ENCODE results near the gene SIL1. TPM values are rescaled to one million over a fixed set of nuclear protein-coding genes. Genes with fewer than 3 reads are reported as not detected.
A peak's percentile ranks its signal among the peaks of the same experiment; 100 is the strongest.

The SIL1 gene
- total and polyA plus RNA-seq, 5 donors from 2014 or later = 9.8 to 12.3 (median 11.2) TPM

- H3K36me3 Mint-ChIP-seq = peaks cover 3% of the 10 kb centered on the region
- no peak overlapping the region for H3K27ac Mint-ChIP-seq
- Histone ChIP-seq H3K27me3 (ENCODE audit: control insufficient read depth, insufficient read depth, low read length) (no peaks in the 10 kb centered on the region), H3K4me1 (ENCODE audit: control insufficient read depth, insufficient read depth, low read length, poor library complexity, severe bottlenecking) (no peaks in the 10 kb centered on the region), H3K9me3 (ENCODE audit: control insufficient read depth in 2 of 2, low read length in 2 of 2) (no peaks in the 10 kb centered on the region), H3K27ac (ENCODE audit: insufficient read depth, low read length, poor library complexity, severe bottlenecking) (no peak overlapping the region), H3K4me3 (ENCODE audit: low read depth, low read length) (no peak overlapping the region), H3K36me3 (ENCODE audit: control insufficient read depth, insufficient read depth, low read length) (no peaks in the 10 kb centered on the region)
- no peak for ATAC-seq (ENCODE audit: low read depth in 2 of 2)
- peak in 2 of 3 donors; percentile 2 to 17 for DNase-seq
- peaks cover 0 to 10% (median 2%) of the 10 kb centered on the region in 4 donors for H3K4me1 Mint-ChIP-seq
- no peaks in the 10 kb centered on the region for H3K27me3 Mint-ChIP-seq
- peaks cover 0 to 2% (median 0%) of the 10 kb centered on the region in 7 donors for H3K9me3 Mint-ChIP-seq
- no peak overlapping the region for H3K4me3 Mint-ChIP-seq
These were observed 60.5 kb downstream of the SIL1 start for GRCh38 chr5:139137697-139138096.

- no peak overlapping the region for H3K27ac ChIP-seq (ENCODE audit: insufficient read depth, low read length, poor library complexity, severe bottlenecking)
These were observed 63.3 kb downstream of the SIL1 start for GRCh38 chr5:139134906-139135305.

GRCh38 chr5:139133282-139133681 lies 64.9 kb downstream of the SIL1 start:
- Histone ChIP-seq H3K27ac (ENCODE audit: insufficient read depth, low read length, poor library complexity, severe bottlenecking) (no peak overlapping the region), H3K36me3 (ENCODE audit: control insufficient read depth, insufficient read depth, low read length) (no peaks in the 10 kb centered on the region), H3K9me3 (ENCODE audit: control insufficient read depth in 2 of 2, low read length in 2 of 2) (no peaks in the 10 kb centered on the region), H3K4me3 (ENCODE audit: low read depth, low read length) (no peak overlapping the region), H3K27me3 (ENCODE audit: control insufficient read depth, insufficient read depth, low read length) (no peaks in the 10 kb centered on the region), H3K4me1 (ENCODE audit: control insufficient read depth, insufficient read depth, low read length, poor library complexity, severe bottlenecking) (no peaks in the 10 kb centered on the region)
- H3K9me3 Mint-ChIP-seq = peaks cover 0 to 1% (median 0%) of the 10 kb centered on the region in 7 donors
- H3K36me3 Mint-ChIP-seq = peaks cover 3% of the 10 kb centered on the region
- H3K4me3 Mint-ChIP-seq = no peak overlapping the region
- H3K27me3 Mint-ChIP-seq = no peaks in the 10 kb centered on the region
- DNase-seq (no peak), ATAC-seq (ENCODE audit: low read depth in 2 of 2) (no peak)
- peak overlapping the region in 1 of 3 donors; percentile 33 for H3K27ac Mint-ChIP-seq
- peaks cover 0 to 7% (median 0%) of the 10 kb centered on the region in 4 donors for H3K4me1 Mint-ChIP-seq

More at GRCh38 chr5:139134906-139135305, 63.3 kb downstream of the SIL1 start:
- H3K36me3 Mint-ChIP-seq = peaks cover 3% of the 10 kb centered on the region
- H3K4me3 Mint-ChIP-seq = no peak overlapping the region
- Histone ChIP-seq H3K4me3 (ENCODE audit: low read depth, low read length) (no peak overlapping the region), H3K4me1 (ENCODE audit: control insufficient read depth, insufficient read depth, low read length, poor library complexity, severe bottlenecking) (no peaks in the 10 kb centered on the region), H3K36me3 (ENCODE audit: control insufficient read depth, insufficient read depth, low read length) (no peaks in the 10 kb centered on the region), H3K9me3 (ENCODE audit: control insufficient read depth in 2 of 2, low read length in 2 of 2) (no peaks in the 10 kb centered on the region), H3K27me3 (ENCODE audit: control insufficient read depth, insufficient read depth, low read length) (no peaks in the 10 kb centered on the region)
- DNase-seq (no peak), ATAC-seq (ENCODE audit: low read depth in 2 of 2) (no peak)
- peaks cover 0 to 10% (median 0%) of the 10 kb centered on the region in 4 donors for H3K4me1 Mint-ChIP-seq
- H3K27me3 Mint-ChIP-seq = no peaks in the 10 kb centered on the region
- H3K27ac Mint-ChIP-seq = peak overlapping the region in 1 of 3 donors; percentile 72
- peaks cover 0 to 1% (median 0%) of the 10 kb centered on the region in 7 donors for H3K9me3 Mint-ChIP-seq

GRCh38 chr5:139132515-139132914 lies 65.7 kb downstream of the SIL1 start:
- Mint-ChIP-seq H3K27me3 (no peaks in the 10 kb centered on the region), H3K36me3 (peaks cover 10% of the 10 kb centered on the region), H3K27ac (no peak overlapping the region), H3K9me3 (peaks cover 0 to 1% (median 0%) of the 10 kb centered on the region in 7 donors), H3K4me3 (no peak overlapping the region), H3K4me1 (peaks cover 0 to 2% (median 0%) of the 10 kb centered on the region in 4 donors)
- Histone ChIP-seq H3K9me3 (ENCODE audit: control insufficient read depth in 2 of 2, low read length in 2 of 2) (no peaks in the 10 kb centered on the region), H3K4me3 (ENCODE audit: low read depth, low read length) (no peak overlapping the region), H3K4me1 (ENCODE audit: control insufficient read depth, insufficient read depth, low read length, poor library complexity, severe bottlenecking) (no peaks in the 10 kb centered on the region), H3K36me3 (ENCODE audit: control insufficient read depth, insufficient read depth, low read length) (no peaks in the 10 kb centered on the region), H3K27me3 (ENCODE audit: control insufficient read depth, insufficient read depth, low read length) (no peaks in the 10 kb centered on the region), H3K27ac (ENCODE audit: insufficient read depth, low read length, poor library complexity, severe bottlenecking) (no peak overlapping the region)
- DNase-seq (no peak), ATAC-seq (ENCODE audit: low read depth in 2 of 2) (no peak)

- DNase-seq = no peak
- Histone ChIP-seq H3K4me1 (ENCODE audit: control insufficient read depth, insufficient read depth, low read length, poor library complexity, severe bottlenecking) (no peaks in the 10 kb centered on the region), H3K36me3 (ENCODE audit: control insufficient read depth, insufficient read depth, low read length) (no peaks in the 10 kb centered on the region), H3K9me3 (ENCODE audit: control insufficient read depth in 2 of 2, low read length in 2 of 2) (no peaks in the 10 kb centered on the region), H3K27ac (ENCODE audit: insufficient read depth, low read length, poor library complexity, severe bottlenecking) (no peak overlapping the region), H3K27me3 (ENCODE audit: control insufficient read depth, insufficient read depth, low read length) (no peaks in the 10 kb centered on the region), H3K4me3 (ENCODE audit: low read depth, low read length) (no peak overlapping the region)
- H3K27ac Mint-ChIP-seq = peak overlapping the region in 1 of 3 donors; percentile 22
- no peak for ATAC-seq (ENCODE audit: low read depth in 2 of 2)
- H3K36me3 Mint-ChIP-seq = peaks cover 16% of the 10 kb centered on the region
- H3K4me1 Mint-ChIP-seq = peaks cover 0 to 2% (median 0%) of the 10 kb centered on the region in 4 donors
- H3K9me3 Mint-ChIP-seq = peaks cover 0 to 1% (median 0%) of the 10 kb centered on the region in 7 donors
- no peaks in the 10 kb centered on the region for H3K27me3 Mint-ChIP-seq
- no peak overlapping the region for H3K4me3 Mint-ChIP-seq
These were observed 66.2 kb downstream of the SIL1 start for GRCh38 chr5:139131921-139132432.

GRCh38 chr5:139131465-139131864 lies 66.7 kb downstream of the SIL1 start:
- Mint-ChIP-seq H3K27ac (no peak overlapping the region), H3K9me3 (peaks cover 0 to 1% (median 0%) of the 10 kb centered on the region in 7 donors), H3K4me3 (no peak overlapping the region), H3K36me3 (peaks cover 21% of the 10 kb centered on the region), H3K27me3 (no peaks in the 10 kb centered on the region), H3K4me1 (peaks cover 0 to 2% (median 0%) of the 10 kb centered on the region in 4 donors)
- no peak overlapping the region for H3K4me3 ChIP-seq (ENCODE audit: low read depth, low read length)
- no peak overlapping the region for H3K27ac ChIP-seq (ENCODE audit: insufficient read depth, low read length, poor library complexity, severe bottlenecking)
- DNase-seq = no peak
- no peak for ATAC-seq (ENCODE audit: low read depth in 2 of 2)
- H3K27me3 ChIP-seq (ENCODE audit: control insufficient read depth, insufficient read depth, low read length) = no peaks in the 10 kb centered on the region
- no peaks in the 10 kb centered on the region for H3K9me3 ChIP-seq (ENCODE audit: control insufficient read depth in 2 of 2, low read length in 2 of 2)
- peaks cover 2% of the 10 kb centered on the region for H3K36me3 ChIP-seq (ENCODE audit: control insufficient read depth, insufficient read depth, low read length)
- H3K4me1 ChIP-seq (ENCODE audit: control insufficient read depth, insufficient read depth, low read length, poor library complexity, severe bottlenecking) = no peaks in the 10 kb centered on the region

GRCh38 chr5:139131062-139131461 lies 67.1 kb downstream of the SIL1 start:
- H3K4me3 Mint-ChIP-seq = no peak overlapping the region
- H3K36me3 Mint-ChIP-seq = peaks cover 21% of the 10 kb centered on the region
- no peak for DNase-seq
- ATAC-seq (ENCODE audit: low read depth in 2 of 2) = no peak
- H3K4me3 ChIP-seq (ENCODE audit: low read depth, low read length) = no peak overlapping the region
- H3K4me1 Mint-ChIP-seq = peaks cover 0 to 2% (median 0%) of the 10 kb centered on the region in 4 donors
- H3K27ac ChIP-seq (ENCODE audit: insufficient read depth, low read length, poor library complexity, severe bottlenecking) = no peak overlapping the region
- H3K27me3 Mint-ChIP-seq = no peaks in the 10 kb centered on the region
- no peaks in the 10 kb centered on the region for H3K4me1 ChIP-seq (ENCODE audit: control insufficient read depth, insufficient read depth, low read length, poor library complexity, severe bottlenecking)
- H3K9me3 ChIP-seq (ENCODE audit: control insufficient read depth in 2 of 2, low read length in 2 of 2) = no peaks in the 10 kb centered on the region
- H3K36me3 ChIP-seq (ENCODE audit: control insufficient read depth, insufficient read depth, low read length) = peaks cover 2% of the 10 kb centered on the region
- H3K27me3 ChIP-seq (ENCODE audit: control insufficient read depth, insufficient read depth, low read length) = no peaks in the 10 kb centered on the region
- no peak overlapping the region for H3K27ac Mint-ChIP-seq
- peaks cover 0 to 1% (median 0%) of the 10 kb centered on the region in 7 donors for H3K9me3 Mint-ChIP-seq

- Mint-ChIP-seq H3K27me3 (no peaks in the 10 kb centered on the region), H3K27ac (no peak overlapping the region), H3K36me3 (peaks cover 23% of the 10 kb centered on the region), H3K9me3 (peaks cover 0 to 1% (median 0%) of the 10 kb centered on the region in 7 donors), H3K4me1 (peaks cover 0 to 2% (median 0%) of the 10 kb centered on the region in 4 donors), H3K4me3 (no peak overlapping the region)
- H3K4me1 ChIP-seq (ENCODE audit: control insufficient read depth, insufficient read depth, low read length, poor library complexity, severe bottlenecking) = no peaks in the 10 kb centered on the region
- no peaks in the 10 kb centered on the region for H3K9me3 ChIP-seq (ENCODE audit: control insufficient read depth in 2 of 2, low read length in 2 of 2)
- no peak overlapping the region for H3K27ac ChIP-seq (ENCODE audit: insufficient read depth, low read length, poor library complexity, severe bottlenecking)
- no peak for DNase-seq
- no peak for ATAC-seq (ENCODE audit: low read depth in 2 of 2)
- no peak overlapping the region for H3K4me3 ChIP-seq (ENCODE audit: low read depth, low read length)
- H3K36me3 ChIP-seq (ENCODE audit: control insufficient read depth, insufficient read depth, low read length) = peaks cover 2% of the 10 kb centered on the region
- no peaks in the 10 kb centered on the region for H3K27me3 ChIP-seq (ENCODE audit: control insufficient read depth, insufficient read depth, low read length)
These were observed 68.0 kb downstream of the SIL1 start for GRCh38 chr5:139130214-139130613.

Data from CD4-positive, CD25-positive, alpha-beta regulatory T cell (primary cell).